B cell (primary cell): Measurements from ENCODE around the gene STPG4. TPM values are rescaled to one million over a fixed set of nuclear protein-coding genes. Genes with fewer than 3 reads are reported as not detected.

Experiments
- ATAC-seq: fragments of 200-7000 bp; cut with Tn5 transposase; one replicate; pipeline ENCODE4 v1.10.0; 2021; ENCODE audit warnings: low read depth, mild to moderate bottlenecking, moderate number of reproducible peaks, moderate library complexity
- CTCF ChIA-PET: fragments of 350-600 bp; sonication (Branson Sonifier 250); formaldehyde crosslinking; loops from one replicate; lab custom pipeline; 2021; ENCODE audit warnings: antibody characterized with exemption, inconsistent platforms; lab: Charles Lee
- POLR2A ChIA-PET: fragments of 350-600 bp; sonication (Branson Sonifier 250); formaldehyde crosslinking; loops from one replicate; lab custom pipeline; 2021; ENCODE audit warnings: antibody characterized with exemption; lab: Charles Lee
- DNase-seq: peaks from one replicate; pipeline ENCODE4 v3.0.0; 2013
- H2AFZ ChIP-seq: 2 replicates; pipeline ENCODE4 v1.6.1; 2012; ENCODE audit warnings: mild to moderate bottlenecking, low read depth, low read length; ENCODE audit not compliant: insufficient read depth, poor library complexity, severe bottlenecking
- H3K27ac ChIP-seq, 2 donors: 1 replicate in 1 of 2; 2 replicates in 1 of 2; pipeline ENCODE4 v1.5.1; 2012 to 2013; ENCODE audit warnings: low read length in 2 of 2, mild to moderate bottlenecking in 2 of 2, moderate library complexity in 1 of 2
- H3K27me3 ChIP-seq, 4 experiments: fragments of 200-600 bp in 1 of 4; sonication (generic) in 1 of 4; replicated peaks in 1 of 4; 1 replicate in 2 of 4; 2 replicates in 2 of 4; pipeline versions ENCODE4 v1.6.1 to v1.7.0; 2013 to 2016; ENCODE audit warnings: low read length in 3 of 4, mild to moderate bottlenecking in 2 of 4, mixed read lengths in 1 of 4, moderate library complexity in 1 of 4; ENCODE audit not compliant: insufficient read depth in 4 of 4, control insufficient read depth in 3 of 4; ENCODE audit errors: control extremely low read depth in 1 of 4
- H3K36me3 ChIP-seq, 2 experiments: replicated peaks in 1 of 2; 1 replicate in 1 of 2; 2 replicates in 1 of 2; pipeline versions ENCODE4 v1.6.1 to v1.7.1; 2013; ENCODE audit warnings: low read length in 1 of 2; ENCODE audit not compliant: insufficient read depth in 2 of 2, control insufficient read depth in 1 of 2; ENCODE audit errors: control extremely low read depth in 1 of 2, extremely low read depth in 1 of 2
- H3K4me1 ChIP-seq, 2 donors: fragments of 200-600 bp in 1 of 2; sonication (generic) in 1 of 2; 1 replicate in 1 of 2; 2 replicates in 1 of 2; pipeline versions ENCODE4 v1.5.1 to v1.6.1; 2013 to 2017; ENCODE audit warnings: low read length in 2 of 2; ENCODE audit not compliant: control insufficient read depth in 2 of 2, insufficient read depth in 2 of 2
- H3K4me2 ChIP-seq: replicated peaks from 2 replicates; pipeline ENCODE3; 2012; ENCODE audit warnings: mild to moderate bottlenecking, low read depth, low read length; ENCODE audit not compliant: poor library complexity, severe bottlenecking
- H3K4me3 ChIP-seq, 5 experiments: fragments of 200-600 bp in 1 of 5; sonication (generic) in 1 of 5; 1 replicate in 3 of 5; 2 replicates in 2 of 5; pipeline versions ENCODE4 v1.5.1 to v1.7.0; 2011 to 2016; ENCODE audit warnings: low read length in 4 of 5, mild to moderate bottlenecking in 4 of 5, low read depth in 2 of 5, control low read depth in 1 of 5, moderate library complexity in 1 of 5; ENCODE audit not compliant: insufficient read depth in 1 of 5; ENCODE audit errors: control extremely low read depth in 1 of 5, extremely low read depth in 1 of 5
- H3K79me2 ChIP-seq: fragments of 200-600 bp; sonication (generic); one replicate; pipeline ENCODE4 v1.6.0; 2016; ENCODE audit warnings: low read length; ENCODE audit not compliant: control insufficient read depth, insufficient read depth
- H3K9ac ChIP-seq: fragments of 200-600 bp; sonication (generic); 2 replicates; pipeline ENCODE4 v1.6.1; 2017; ENCODE audit warnings: mild to moderate bottlenecking, low read length, moderate library complexity
- H3K9me3 ChIP-seq, 3 donors: one replicate each; pipeline versions ENCODE4 v1.6.1 to v1.7.1; 2013; ENCODE audit warnings: low read length in 2 of 3; ENCODE audit not compliant: control insufficient read depth in 2 of 3, insufficient read depth in 1 of 3; ENCODE audit errors: control extremely low read depth in 1 of 3
- H4K20me1 ChIP-seq: 2 replicates; pipeline ENCODE4 v1.6.0; 2012; ENCODE audit warnings: mild to moderate bottlenecking, low read length; ENCODE audit not compliant: insufficient read depth, control insufficient read depth, poor library complexity, severe bottlenecking
- H3K27ac Mint-ChIP-seq: one replicate; pipeline ENCODE4 v1.8.0; 2021; ENCODE audit warnings: mixed read lengths
- H3K27me3 Mint-ChIP-seq: one replicate; pipeline ENCODE4 v1.8.0; 2021; ENCODE audit warnings: mixed read lengths
- H3K4me1 Mint-ChIP-seq: one replicate; pipeline ENCODE4 v1.8.0; 2021; ENCODE audit warnings: mixed read lengths
- H3K4me3 Mint-ChIP-seq: one replicate; pipeline ENCODE4 v1.8.0; 2021; ENCODE audit warnings: mixed read lengths
- H3K9me3 Mint-ChIP-seq: one replicate; pipeline ENCODE4 v1.8.0; 2022; ENCODE audit warnings: mixed read lengths; ENCODE audit not compliant: insufficient read depth
- CTCF ChIP-seq: fragments of 200-600 bp; IDR thresholded peaks from one replicate; pipeline ENCODE4 v1.8.0; 2022; ENCODE audit warnings: antibody characterized with exemption, mild to moderate bottlenecking
- EZH2 ChIP-seq: IDR thresholded peaks from 2 replicates; pipeline ENCODE4 v1.6.1; 2012; ENCODE audit warnings: borderline replicate concordance, low read depth, mild to moderate bottlenecking, moderate library complexity, low read length; ENCODE audit not compliant: insufficient read depth, poor library complexity, severe bottlenecking
- WGBS: methylation state at CpG from one replicate; pipeline ENCODE4 v1.1.5; 2013; ENCODE audit warnings: missing lambda C conversion rate; ENCODE audit not compliant: insufficient coverage; 5-methylcytosine and 5-hydroxymethylcytosine counted together
- intact Hi-C: fragments of 100-400 bp; cut with micrococcal nuclease; formaldehyde crosslinking; loops from one replicate; pipeline ENCODE4 v1.10.0; 2022
- polyA plus RNA-seq: library from polyadenylated mRNA; depleted of rRNA; stranded (reverse); fragments of >200 nt; gene quantifications from 2 replicates; pipeline ENCODE4 v1.2.3, GENCODE V29; 2012
- total RNA-seq, 2 donors: library from RNA; stranded (reverse); fragments of 120-200 nt in 1 of 2; gene quantifications; 1 replicate in 1 of 2; 2 replicates in 1 of 2; pipeline versions ENCODE4 v1.2.3 to v1.2.4, GENCODE V29; 2013 to 2022

Gene STPG4
- total and polyA plus RNA-seq, 2 donors (not counting 1 experiment from before 2014, with no cell fraction given): 0.31 to 0.79 TPM

GRCh38 chr2:47190188-47190881 is 35.2 kb upstream of the STPG4 start:
- TF ChIP-seq EZH2 (no peak), CTCF (no peak)
- ATAC-seq: no peak
- WGBS: no CpG with 5 or more reads among the region's 1 CpG

GRCh38 chr2:47189635-47190034 is 34.5 kb upstream of the STPG4 start:
- Histone ChIP-seq H3K4me2 (no peak overlapping the region), H3K9ac (no peak overlapping the region), H2AFZ (no peak overlapping the region), H3K9me3 (no peaks in the 10 kb centered on the region), H3K4me1 (no peaks in the 10 kb centered on the region), H3K27me3 (peaks cover 0 to 3% (median 0%) of the 10 kb centered on the region in 4 experiments), H3K79me2 (no peaks in the 10 kb centered on the region), H3K27ac (no peak overlapping the region), H3K4me3 (no peak overlapping the region), H4K20me1 (no peaks in the 10 kb centered on the region), H3K36me3 (no peaks in the 10 kb centered on the region)
- H3K4me3 Mint-ChIP-seq: no peak overlapping the region
- ATAC-seq (no peak), DNase-seq (no peak)
- H3K4me1 Mint-ChIP-seq: no peaks in the 10 kb centered on the region
- CTCF ChIA-PET: no interaction called here
- intact Hi-C loops: no loop called here
- TF ChIP-seq CTCF: no peak
- TF ChIP-seq EZH2: no peak
- H3K9me3 Mint-ChIP-seq: no peaks in the 10 kb centered on the region
- POLR2A ChIA-PET: no interaction called here
- peaks cover 30% of the 10 kb centered on the region for H3K27me3 Mint-ChIP-seq
- no CpG with 5 or more reads among the region's 1 CpG for WGBS
- no peak overlapping the region for H3K27ac Mint-ChIP-seq

More at GRCh38 chr2:47190188-47190881, 35.2 kb upstream of the STPG4 start:
- H4K20me1 ChIP-seq: no peaks in the 10 kb centered on the region
- Mint-ChIP-seq H3K9me3 (no peaks in the 10 kb centered on the region), H3K4me3 (no peak overlapping the region), H3K27ac (no peak overlapping the region), H3K4me1 (no peaks in the 10 kb centered on the region), H3K27me3 (peaks cover 30% of the 10 kb centered on the region)
- no peak overlapping the region for H3K4me2 ChIP-seq
- H2AFZ ChIP-seq: no peak overlapping the region
- CTCF ChIA-PET: no interaction called here
- POLR2A ChIA-PET: no interaction called here
- no peak overlapping the region for H3K4me3 ChIP-seq
- no peaks in the 10 kb centered on the region for H3K4me1 ChIP-seq
- no peaks in the 10 kb centered on the region for H3K79me2 ChIP-seq
- no peaks in the 10 kb centered on the region for H3K36me3 ChIP-seq
- no peak overlapping the region for H3K9ac ChIP-seq
- H3K9me3 ChIP-seq: no peaks in the 10 kb centered on the region
- intact Hi-C loops: no loop called here
- no peak overlapping the region for H3K27ac ChIP-seq
- no peak for DNase-seq
- peaks cover 0 to 3% (median 0%) of the 10 kb centered on the region in 4 experiments for H3K27me3 ChIP-seq
